CD4-positive, CD25-positive, alpha-beta regulatory T cell (primary cell): ENCODE results near the gene SLC25A44. TPM values are rescaled to one million over a fixed set of nuclear protein-coding genes. Genes with fewer than 3 reads are reported as not detected.

Experiments
- ATAC-seq, 2 donors: fragments of 150-1000 bp; cut with Tn5 transposase; one replicate each; pipeline ENCODE4 v1.10.0; 2021; ENCODE audit warnings: low read depth in 2 of 2, moderate number of reproducible peaks in 2 of 2, moderate library complexity in 1 of 2
- DNase-seq, 3 donors: peaks; one replicate each; pipeline versions ENCODE4 v3.0.0 to v3.0.0-alpha.2; 2012 to 2022; ENCODE audit warnings: mixed read lengths in 1 of 3
- H3K27ac ChIP-seq: one replicate; pipeline ENCODE4 v1.7.0; 2013; ENCODE audit warnings: mild to moderate bottlenecking, low read length; ENCODE audit not compliant: insufficient read depth, poor library complexity, severe bottlenecking
- H3K27me3 ChIP-seq: one replicate; pipeline ENCODE4 v1.7.0; 2013; ENCODE audit warnings: low read length; ENCODE audit not compliant: control insufficient read depth, insufficient read depth
- H3K36me3 ChIP-seq: one replicate; pipeline ENCODE4 v1.7.0; 2013; ENCODE audit warnings: mild to moderate bottlenecking, low read length, moderate library complexity; ENCODE audit not compliant: control insufficient read depth, insufficient read depth
- H3K4me1 ChIP-seq: 2 replicates; pipeline ENCODE4 v1.7.0; 2013; ENCODE audit warnings: mild to moderate bottlenecking, low read length; ENCODE audit not compliant: insufficient read depth, control insufficient read depth, poor library complexity, severe bottlenecking
- H3K4me3 ChIP-seq: one replicate; pipeline ENCODE4 v1.7.0; 2013; ENCODE audit warnings: low read depth, mild to moderate bottlenecking, low read length, moderate library complexity
- H3K9me3 ChIP-seq, 2 experiments: 1 replicate in 1 of 2; 2 replicates in 1 of 2; pipeline ENCODE4 v1.7.0; 2013; ENCODE audit warnings: low read length in 2 of 2, mild to moderate bottlenecking in 1 of 2, moderate library complexity in 1 of 2; ENCODE audit not compliant: control insufficient read depth in 2 of 2
- H3K27ac Mint-ChIP-seq, 3 donors: one replicate each; pipeline ENCODE4 v1.8.0; 2020 to 2022; ENCODE audit warnings: mild to moderate bottlenecking in 3 of 3, mixed read lengths in 3 of 3, moderate library complexity in 2 of 3
- H3K27me3 Mint-ChIP-seq: one replicate; pipeline ENCODE4 v1.8.0; 2022; ENCODE audit warnings: mild to moderate bottlenecking, mixed read lengths
- H3K36me3 Mint-ChIP-seq: one replicate; pipeline ENCODE4 v1.8.0; 2020; ENCODE audit warnings: mixed read lengths
- H3K4me1 Mint-ChIP-seq, 4 donors: one replicate each; pipeline ENCODE4 v1.8.0; 2020 to 2022; ENCODE audit warnings: mixed read lengths in 4 of 4, mild to moderate bottlenecking in 1 of 4
- H3K4me3 Mint-ChIP-seq, 4 donors: one replicate each; pipeline ENCODE4 v1.8.0; 2020 to 2022; ENCODE audit warnings: mild to moderate bottlenecking in 4 of 4, mixed read lengths in 4 of 4, moderate library complexity in 3 of 4
- H3K9me3 Mint-ChIP-seq, 7 donors: one replicate each; pipeline ENCODE4 v1.8.0; 2020 to 2022; ENCODE audit warnings: mixed read lengths in 7 of 7, mild to moderate bottlenecking in 3 of 7, moderate library complexity in 2 of 7
- polyA plus RNA-seq, 4 donors: library from polyadenylated mRNA; unstranded; fragments of 300-500 nt; fragmentation: Illumina TruSeq; gene quantifications; one replicate each; pipeline ENCODE4 v1.2.3, GENCODE V29; 2021
- total RNA-seq: library from RNA; stranded (reverse); gene quantifications from one replicate; pipeline ENCODE4 v1.2.3, GENCODE V29; 2022

Gene SLC25A44
- total and polyA plus RNA-seq, 5 donors from 2014 or later, result 8.2 to 21.3 (median 13.2) TPM

DNA sequence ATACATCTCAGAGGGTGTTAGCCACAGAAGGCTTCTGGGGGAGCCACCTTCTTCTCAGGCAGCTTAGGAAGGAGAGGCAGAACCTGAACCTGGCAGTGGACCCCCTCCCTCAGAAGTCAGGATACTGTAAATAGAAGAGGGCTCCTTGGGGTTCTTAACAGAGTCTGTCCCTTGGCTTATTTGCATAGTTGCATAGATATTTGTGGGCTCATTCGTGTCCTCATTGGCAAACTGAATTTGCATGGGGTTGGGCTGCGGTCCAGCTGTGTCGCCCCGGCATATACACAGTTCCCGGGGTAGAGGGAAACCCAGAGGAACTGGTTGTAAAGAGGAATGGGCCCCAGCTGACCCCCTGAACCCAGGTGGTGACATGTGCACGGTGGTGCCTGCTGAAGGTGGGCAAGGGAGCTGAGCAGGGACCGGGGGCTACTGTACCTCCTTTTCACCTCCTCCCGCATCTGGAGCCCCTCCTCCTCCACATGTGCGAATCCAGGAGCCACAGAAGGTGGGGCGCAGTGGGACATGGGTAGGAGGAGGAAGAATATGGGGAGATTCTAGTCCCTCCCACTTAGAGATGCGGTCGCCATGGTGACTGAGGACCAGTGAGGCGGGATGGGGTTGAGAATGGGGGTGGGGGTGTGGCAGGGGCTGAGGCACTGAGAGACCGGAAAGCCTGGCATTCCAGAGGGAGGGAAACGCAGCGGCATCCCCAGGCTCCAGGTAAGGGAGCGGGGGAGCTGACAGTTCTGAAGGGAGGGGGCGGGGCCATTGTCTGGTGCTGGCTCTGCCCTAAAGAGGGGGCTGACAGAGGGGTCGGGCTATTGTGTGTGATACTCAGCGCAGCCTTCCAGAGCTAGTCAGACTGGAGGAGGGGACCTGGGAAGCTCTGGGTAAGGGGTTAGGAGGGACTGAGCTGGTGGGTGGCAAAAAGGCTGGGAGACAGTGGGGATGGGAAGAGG, 44.3 kb upstream of the SLC25A44 start:
- Mint-ChIP-seq H3K27me3 (no peaks in the 10 kb centered on the region), H3K27ac (no peak overlapping the region), H3K4me3 (peak overlapping the region in 2 of 4 donors; percentile 23 to 36), H3K4me1 (peaks cover 6 to 21% (median 12%) of the 10 kb centered on the region in 4 donors), H3K9me3 (peaks cover 0 to 1% (median 0%) of the 10 kb centered on the region in 7 donors), H3K36me3 (no peaks in the 10 kb centered on the region)
- peak in 1 of 3 donors; percentile 29 for DNase-seq
- no peaks in the 10 kb centered on the region for H3K36me3 ChIP-seq
- H3K4me1 ChIP-seq, result peaks cover 11% of the 10 kb centered on the region
- H3K27ac ChIP-seq, result no peak overlapping the region
- no peaks in the 10 kb centered on the region for H3K9me3 ChIP-seq
- no peak for ATAC-seq
- no peak overlapping the region for H3K4me3 ChIP-seq
- no peaks in the 10 kb centered on the region for H3K27me3 ChIP-seq

DNA sequence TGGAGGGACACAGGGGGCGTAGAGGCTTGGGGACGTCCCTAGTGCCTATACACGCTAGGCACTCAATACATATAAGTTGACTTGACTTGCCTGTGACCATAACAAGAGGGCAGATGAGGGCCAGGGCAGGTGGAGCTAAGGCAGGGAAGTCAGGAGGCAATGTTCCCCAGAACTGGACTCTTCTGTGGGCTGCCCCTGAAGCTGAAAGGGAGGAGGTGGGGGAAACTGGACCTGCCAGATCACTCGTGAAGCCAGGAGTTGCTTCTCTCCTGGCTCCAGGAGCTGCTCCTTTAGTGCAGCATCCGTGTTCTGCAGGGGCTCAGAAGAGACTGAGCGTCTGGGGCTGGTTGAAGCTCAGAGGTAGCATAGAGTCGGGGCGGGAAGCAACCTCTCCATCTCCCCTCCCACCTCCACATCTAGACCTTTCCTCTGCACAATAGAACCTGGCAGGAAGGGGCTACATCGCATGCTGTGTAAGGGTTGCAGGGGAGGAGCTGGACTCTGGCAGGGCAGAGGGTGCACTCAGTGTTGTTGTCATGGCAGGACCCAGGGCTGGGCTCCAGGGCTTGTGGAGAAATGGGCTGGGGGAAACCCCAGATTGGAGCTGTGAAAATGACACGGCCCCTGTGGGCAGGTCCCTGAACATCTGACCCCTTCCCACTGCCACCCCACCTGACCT, 43.4 kb upstream of the SLC25A44 start:
- H3K27me3 Mint-ChIP-seq, result no peaks in the 10 kb centered on the region
- peak overlapping the region in 1 of 4 donors; percentile 36 for H3K4me3 Mint-ChIP-seq
- peaks cover 6 to 20% (median 12%) of the 10 kb centered on the region in 4 donors for H3K4me1 Mint-ChIP-seq
- H3K27ac ChIP-seq, result no peak overlapping the region
- ATAC-seq, result no peak
- H3K27me3 ChIP-seq, result no peaks in the 10 kb centered on the region
- H3K9me3 ChIP-seq, result no peaks in the 10 kb centered on the region
- no peaks in the 10 kb centered on the region for H3K36me3 Mint-ChIP-seq
- no peak for DNase-seq
- H3K36me3 ChIP-seq, result no peaks in the 10 kb centered on the region
- peaks cover 0 to 1% (median 0%) of the 10 kb centered on the region in 7 donors for H3K9me3 Mint-ChIP-seq
- no peak overlapping the region for H3K27ac Mint-ChIP-seq
- no peak overlapping the region for H3K4me3 ChIP-seq
- H3K4me1 ChIP-seq, result peaks cover 11% of the 10 kb centered on the region

DNA sequence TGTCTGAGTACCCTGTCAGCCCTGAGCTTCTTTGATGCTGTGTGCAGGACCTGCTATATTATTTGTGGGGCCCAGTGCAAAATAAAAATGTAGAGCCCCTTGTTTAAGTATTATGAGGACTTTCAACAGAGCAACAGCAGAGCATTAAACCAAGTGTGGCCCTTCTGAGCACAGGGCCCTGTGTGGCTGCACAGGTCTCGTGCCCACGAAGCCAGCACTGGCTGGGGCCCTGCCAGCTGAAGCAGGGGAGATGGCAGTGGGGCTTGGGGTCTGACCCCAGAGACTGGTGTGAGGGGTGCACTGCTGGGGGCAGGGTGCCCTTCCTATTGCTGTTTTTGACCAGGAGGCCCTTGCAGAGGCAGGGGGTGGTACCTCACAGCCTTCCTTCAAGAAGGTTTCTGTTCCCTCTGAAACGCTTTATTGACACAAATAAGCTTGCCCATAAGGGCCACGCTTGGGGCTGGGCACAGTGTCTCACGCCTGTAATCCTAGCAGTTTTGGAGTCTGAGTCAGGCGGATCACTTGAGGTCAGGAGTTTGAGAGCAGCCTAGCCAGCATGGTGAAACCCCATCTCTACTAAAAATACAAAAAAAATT, 42.7 kb upstream of the SLC25A44 start:
- peaks cover under 1 to 13% (median 6%) of the 10 kb centered on the region in 4 donors for H3K4me1 Mint-ChIP-seq

DNA sequence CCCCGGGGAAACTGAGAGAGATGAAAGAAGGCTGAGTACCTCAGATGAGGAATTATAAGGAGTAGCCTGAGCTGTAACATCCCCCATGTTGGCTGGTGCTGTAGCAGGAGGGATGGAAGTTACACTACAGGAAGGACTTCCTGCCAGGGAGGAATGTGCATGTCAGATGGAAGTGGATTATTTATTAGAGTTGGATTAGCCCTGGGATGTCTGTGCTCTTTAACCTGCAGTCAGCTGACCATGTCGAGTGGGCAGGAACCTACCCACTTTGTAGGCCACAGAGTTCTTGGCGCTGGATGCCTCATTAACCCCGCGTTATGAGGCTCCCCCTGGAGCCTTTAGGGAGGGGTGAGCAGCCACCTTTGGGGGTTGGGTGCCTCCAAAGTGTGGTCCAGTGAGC, 41.3 kb upstream of the SLC25A44 start:
- peaks cover 0 to 9% (median 3%) of the 10 kb centered on the region in 4 donors for H3K4me1 Mint-ChIP-seq
- H3K4me3 Mint-ChIP-seq, result no peak overlapping the region
- no peaks in the 10 kb centered on the region for H3K9me3 Mint-ChIP-seq
- no peak overlapping the region for H3K27ac ChIP-seq
- no peak overlapping the region for H3K4me3 ChIP-seq
- H3K27ac Mint-ChIP-seq, result peak overlapping the region in 1 of 3 donors; percentile 23
- H3K36me3 Mint-ChIP-seq, result no peaks in the 10 kb centered on the region
- H3K27me3 ChIP-seq, result no peaks in the 10 kb centered on the region
- no peak for DNase-seq
- no peaks in the 10 kb centered on the region for H3K27me3 Mint-ChIP-seq
- H3K4me1 ChIP-seq, result no peaks in the 10 kb centered on the region
- no peaks in the 10 kb centered on the region for H3K9me3 ChIP-seq
- ATAC-seq, result no peak
- no peaks in the 10 kb centered on the region for H3K36me3 ChIP-seq

More for the DNA sequence above, 42.7 kb upstream of the SLC25A44 start:
- Mint-ChIP-seq H3K4me3 (no peak overlapping the region), H3K27me3 (no peaks in the 10 kb centered on the region), H3K27ac (peak overlapping the region in 1 of 3 donors; percentile 51), H3K9me3 (peaks cover 0 to 1% (median 0%) of the 10 kb centered on the region in 7 donors), H3K36me3 (no peaks in the 10 kb centered on the region)
- Histone ChIP-seq H3K27me3 (no peaks in the 10 kb centered on the region), H3K4me3 (no peak overlapping the region), H3K27ac (no peak overlapping the region), H3K36me3 (no peaks in the 10 kb centered on the region), H3K4me1 (peaks cover 6% of the 10 kb centered on the region), H3K9me3 (no peaks in the 10 kb centered on the region)
- no peak for ATAC-seq
- no peak for DNase-seq

GRCh38 chr1:156153362-156153761, 40.5 kb upstream of the SLC25A44 start, which contains the start of gene SEMA4A:
Gene SEMA4A (plus strand): TSS chr1:156153585. CDS start chr1:156154579, 994 bp downstream.
- Histone ChIP-seq H3K27ac (no peak within 1 kb of the TSS), H3K9me3 (no peaks in the 10 kb centered on the region), H3K36me3 (no peaks in the 10 kb centered on the region), H3K4me1 (no peaks in the 10 kb centered on the region), H3K4me3 (no peak within 1 kb of the TSS), H3K27me3 (no peaks in the 10 kb centered on the region)
- H3K36me3 Mint-ChIP-seq, result no peaks in the 10 kb centered on the region
- H3K27ac Mint-ChIP-seq, result peak within 1 kb of the TSS in 1 of 3 donors; percentile 84
- H3K9me3 Mint-ChIP-seq, result no peaks in the 10 kb centered on the region
- ATAC-seq (no peak), DNase-seq (no peak)
- peak within 1 kb of the TSS in 1 of 4 donors; percentile 33 for H3K4me3 Mint-ChIP-seq
- H3K27me3 Mint-ChIP-seq, result no peaks in the 10 kb centered on the region
- peaks cover 0 to 5% (median 3%) of the 10 kb centered on the region in 4 donors for H3K4me1 Mint-ChIP-seq

- Mint-ChIP-seq H3K36me3 (no peaks in the 10 kb centered on the region), H3K4me3 (peak overlapping the region in 1 of 4 donors; percentile 33), H3K27me3 (no peaks in the 10 kb centered on the region), H3K4me1 (peaks cover 0 to 6% (median 4%) of the 10 kb centered on the region in 4 donors), H3K9me3 (no peaks in the 10 kb centered on the region), H3K27ac (peak overlapping the region in 2 of 3 donors; percentile 12 to 79)
- Histone ChIP-seq H3K27me3 (no peaks in the 10 kb centered on the region), H3K36me3 (no peaks in the 10 kb centered on the region), H3K4me3 (no peak overlapping the region), H3K4me1 (no peaks in the 10 kb centered on the region), H3K9me3 (no peaks in the 10 kb centered on the region), H3K27ac (no peak overlapping the region)
- ATAC-seq, result peak; percentile 58 to 61
- peak in 1 of 3 donors; percentile 52 for DNase-seq
These were observed 39.6 kb upstream of the SLC25A44 start for GRCh38 chr1:156154317-156154749.

DNA sequence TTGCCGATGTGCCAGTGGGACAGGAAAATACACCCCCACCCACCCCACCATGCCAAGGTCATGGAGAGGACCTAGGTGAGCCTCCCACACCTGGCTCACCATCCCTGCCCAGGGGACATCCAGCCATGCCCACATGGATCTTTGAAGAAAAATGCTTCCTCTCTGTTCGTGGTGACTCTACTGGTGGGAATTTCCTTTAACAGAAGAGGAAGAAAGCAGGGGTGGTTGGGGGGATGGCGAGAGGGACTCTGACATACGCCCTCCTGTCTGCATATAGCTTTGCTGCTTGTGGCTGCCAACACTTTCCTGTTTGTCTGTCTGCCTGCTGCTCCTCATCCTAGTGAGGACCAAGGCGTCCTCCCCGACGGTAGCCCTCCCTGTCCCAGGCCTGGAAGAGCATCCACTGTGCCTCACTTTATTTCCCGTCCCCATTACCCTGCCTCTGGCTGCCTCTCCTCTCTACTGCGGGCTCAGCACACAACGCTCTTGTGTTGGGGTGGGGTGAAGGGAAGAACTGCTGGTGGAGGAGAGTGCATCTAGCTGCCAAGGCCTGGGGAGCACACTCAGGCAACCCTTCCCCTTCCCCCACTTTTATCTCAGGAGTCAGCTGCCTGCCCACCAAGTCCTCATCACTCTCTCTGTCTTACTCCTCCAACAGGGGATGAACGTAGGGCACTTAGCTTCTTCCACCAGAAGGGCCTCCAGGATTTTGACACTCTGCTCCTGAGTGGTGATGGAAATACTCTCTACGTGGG, 38.0 kb upstream of the SLC25A44 start:
- no peaks in the 10 kb centered on the region for H3K36me3 ChIP-seq
- DNase-seq (no peak), ATAC-seq (no peak)
- H3K27me3 ChIP-seq, result no peaks in the 10 kb centered on the region
- Mint-ChIP-seq H3K4me1 (peaks cover 0 to 17% (median 12%) of the 10 kb centered on the region in 4 donors), H3K36me3 (no peaks in the 10 kb centered on the region), H3K27ac (peak overlapping the region in 2 of 3 donors; percentile 51 to 71), H3K4me3 (peak overlapping the region in 1 of 4 donors; percentile 29), H3K27me3 (peaks cover 4% of the 10 kb centered on the region), H3K9me3 (no peaks in the 10 kb centered on the region)
- H3K27ac ChIP-seq, result no peak overlapping the region
- H3K4me1 ChIP-seq, result no peaks in the 10 kb centered on the region
- H3K9me3 ChIP-seq, result no peaks in the 10 kb centered on the region
- no peak overlapping the region for H3K4me3 ChIP-seq
